Stimulated activated CD8-positive, alpha-beta memory T cell treated with anti-CD3 and anti-CD28 coated beads, Interleukin-4, amount 100 ng/mL, for 4 hours (primary cell): ENCODE results near the gene CDC14C.

Source experiments
- DNase-seq, 2 donors: peaks; one replicate each; pipeline ENCODE4 v3.0.0-alpha.2; 2020; ENCODE audit warnings: low read depth in 2 of 2, low spot score in 1 of 2

The CDC14C gene

DNA sequence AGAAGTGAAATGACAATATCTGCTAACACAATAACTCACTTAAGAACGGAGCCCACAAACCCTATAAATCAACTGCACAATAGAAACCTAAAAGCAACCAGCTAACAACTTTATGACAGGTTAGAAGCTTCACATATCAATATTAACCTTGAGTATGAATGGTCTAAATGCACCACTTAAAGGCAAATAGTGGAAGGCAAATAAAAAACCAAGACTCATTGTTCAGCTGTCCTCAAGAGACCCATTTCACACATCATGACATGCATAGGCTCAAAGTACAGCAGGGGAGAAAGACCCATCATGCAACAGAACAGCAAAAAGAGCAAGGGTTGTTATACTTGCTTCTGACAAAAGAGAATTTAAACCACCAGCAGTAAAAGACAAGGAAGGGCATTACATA, 46.8 kb downstream of the CDC14C start:
- DNase-seq, result no peak

DNA sequence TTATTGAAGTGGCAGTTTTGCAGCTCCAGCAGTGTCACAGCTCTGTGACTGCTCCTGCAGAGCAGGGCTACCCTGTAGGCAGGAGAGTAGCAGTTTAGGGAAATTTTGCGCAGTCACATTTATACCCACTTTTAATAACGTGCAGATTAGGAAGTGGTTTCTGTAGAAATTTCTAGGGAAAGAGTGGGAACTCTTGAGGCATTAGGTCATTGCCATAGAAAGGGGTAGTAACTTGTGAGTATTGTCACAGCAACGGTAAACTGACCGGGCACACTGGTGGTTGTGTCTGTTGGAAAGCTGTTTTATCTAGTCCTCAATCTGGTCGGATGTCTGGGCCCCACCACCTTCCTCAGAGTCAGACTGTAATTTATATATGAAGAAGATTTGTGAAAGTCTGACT, 51.9 kb downstream of the CDC14C start:
- DNase-seq, result no peak

DNA sequence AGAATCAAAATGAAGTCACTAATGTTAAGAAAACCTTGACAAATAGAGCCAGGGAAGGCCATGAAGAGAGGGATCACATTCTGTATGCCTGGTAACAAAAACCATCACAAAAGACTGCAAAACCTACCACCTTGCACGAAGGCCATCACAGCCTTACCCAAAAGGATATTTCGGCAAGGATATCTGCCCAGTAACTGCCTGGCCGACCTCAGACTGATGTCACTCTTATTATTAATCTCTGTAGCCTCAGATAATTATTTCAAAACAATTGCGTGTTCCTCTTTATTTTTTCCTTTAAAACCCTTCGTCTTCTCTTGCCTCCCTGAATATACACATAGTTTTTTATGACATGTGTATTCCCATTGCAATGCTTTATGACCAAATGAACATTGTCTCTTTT, 52.5 kb downstream of the CDC14C start:
- DNase-seq, result no peak
